ENCODE results near the gene FCRL6.

The FCRL6 gene

DNA sequence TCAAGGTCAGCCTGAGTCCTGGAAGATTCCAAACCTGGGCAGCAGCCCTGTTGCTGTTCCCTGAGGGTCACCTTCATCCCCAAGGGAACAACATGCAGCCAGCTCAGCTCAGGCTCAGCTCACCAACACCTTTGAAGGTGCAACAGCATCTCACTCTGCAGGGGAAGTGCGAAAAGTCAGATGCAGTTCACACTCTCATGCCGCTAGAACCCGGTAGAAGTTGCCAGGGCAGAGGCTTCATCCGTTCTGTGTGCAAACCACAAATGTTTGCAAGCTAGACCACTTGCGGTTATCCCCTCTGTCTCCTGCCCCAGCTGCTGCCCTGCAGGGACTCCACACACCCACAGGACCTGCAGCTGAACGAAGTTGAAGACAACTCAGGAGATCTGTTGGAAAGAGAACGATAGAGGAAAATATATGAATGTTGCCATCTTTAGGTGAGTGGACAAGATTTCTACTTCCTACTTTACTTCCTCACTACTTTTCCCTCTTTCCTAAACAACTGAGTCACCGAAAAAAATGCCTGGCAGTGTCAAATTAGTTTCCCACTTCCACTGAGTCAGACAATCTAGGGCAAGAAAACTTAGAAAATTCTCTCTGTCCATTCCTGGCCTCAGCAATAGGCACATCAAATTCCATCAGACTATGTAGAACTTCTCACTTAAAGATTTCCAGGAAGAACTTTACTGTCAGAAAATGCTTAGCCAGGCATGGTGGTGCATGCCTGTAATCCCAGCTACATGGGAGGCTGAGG, 1.8 kb upstream of the FCRL6 start:
- Histone ChIP-seq H3K27ac (ENCODE audit: low read depth, low read length) (no peak overlapping the region), H3K9ac (ENCODE audit: low read depth, low read length) (no peak overlapping the region), H3K4me3 (ENCODE audit: low read length) (no peak overlapping the region), H3K27me3 (ENCODE audit: insufficient read depth, low read length) (0 out of 2 replicates have a peak, but pooled peaks cover 3% of the 10 kb centered on the region), H3K9me3 (ENCODE audit: insufficient read depth, low read depth, low read length) (no peaks in the 10 kb centered on the region), H3K4me1 (ENCODE audit: insufficient read depth, low read length) (no peaks in the 10 kb centered on the region), H3K36me3 (ENCODE audit: insufficient read depth, low read length) (no peaks in the 10 kb centered on the region)
- WGBS = 93% methylated on average over 6 of the region's 8 CpGs

DNA sequence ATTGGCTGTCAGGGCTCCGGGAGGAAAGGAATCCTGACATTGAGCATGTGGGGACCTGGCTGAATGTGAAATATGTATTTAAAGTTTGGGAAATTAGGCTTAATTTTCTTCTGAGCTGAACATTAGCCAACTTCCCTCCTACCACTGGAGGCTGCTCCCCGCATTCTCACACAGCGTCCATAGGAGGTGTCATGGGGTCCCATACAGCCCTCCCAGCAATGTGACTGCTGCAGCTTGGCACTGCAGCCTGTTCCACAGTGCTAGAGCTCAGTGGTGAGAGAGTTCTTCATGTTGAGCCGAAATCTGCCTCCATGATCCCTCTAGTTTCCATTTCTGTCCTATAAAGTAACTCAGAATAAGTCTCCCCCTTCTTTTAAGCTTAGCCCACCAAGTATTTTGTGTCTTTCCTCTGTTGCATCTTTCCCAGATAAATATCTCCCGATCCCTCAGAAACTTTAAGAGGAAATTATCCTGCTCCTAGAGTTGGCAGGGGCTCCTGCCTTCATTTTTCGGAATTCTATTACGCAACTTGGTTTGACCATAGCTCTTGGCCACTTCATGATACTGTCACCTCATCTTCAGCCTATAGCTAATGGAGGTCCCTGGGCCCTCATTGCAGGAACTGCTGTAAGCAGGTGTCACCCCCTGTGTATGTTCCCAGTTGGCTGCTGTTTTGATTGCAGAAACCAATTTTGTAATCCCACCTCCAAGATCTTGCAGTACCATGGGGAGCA, 2.0 kb downstream of the FCRL6 start:
- WGBS = 81% methylated on average over 7 of the region's 7 CpGs
- H3K27me3 ChIP-seq (ENCODE audit: insufficient read depth, low read length) = no peaks in the 10 kb centered on the region

DNA sequence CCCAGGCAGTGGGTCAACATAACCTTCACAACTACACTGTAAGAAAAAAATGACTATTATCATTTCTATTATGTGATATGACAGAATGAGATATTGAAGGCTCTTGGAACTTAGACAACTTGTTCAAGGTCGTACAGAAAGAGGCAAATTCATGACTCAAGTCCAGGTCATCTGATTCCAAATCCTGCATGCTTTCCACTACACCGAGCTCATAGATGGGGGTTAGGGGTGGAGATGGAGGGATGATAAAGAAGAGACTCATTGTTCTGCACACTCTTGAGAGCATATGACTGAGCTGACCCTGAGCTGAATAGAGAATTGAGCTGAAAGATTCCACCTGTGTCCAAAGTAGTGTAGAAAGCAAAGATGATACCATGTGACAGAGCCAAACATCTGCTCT, 2.8 kb downstream of the FCRL6 start:
- WGBS = 92% methylated on average over 2 of the region's 2 CpGs
- Histone ChIP-seq H3K4me1 (ENCODE audit: insufficient read depth, low read length) (no peaks in the 10 kb centered on the region), H3K27ac (ENCODE audit: low read depth, low read length) (no peak overlapping the region), H3K36me3 (ENCODE audit: insufficient read depth, low read length) (no peaks in the 10 kb centered on the region), H3K9me3 (ENCODE audit: insufficient read depth, low read depth, low read length) (no peaks in the 10 kb centered on the region), H3K4me3 (ENCODE audit: low read length) (no peak overlapping the region), H3K27me3 (ENCODE audit: insufficient read depth, low read length) (no peaks in the 10 kb centered on the region), H3K9ac (ENCODE audit: low read depth, low read length) (no peak overlapping the region)

More for the DNA sequence above, 2.0 kb downstream of the FCRL6 start:
- no peak overlapping the region for H3K9ac ChIP-seq (ENCODE audit: low read depth, low read length)
- H3K9me3 ChIP-seq (ENCODE audit: insufficient read depth, low read depth, low read length) = no peaks in the 10 kb centered on the region
- H3K27ac ChIP-seq (ENCODE audit: low read depth, low read length) = no peak overlapping the region
- no peaks in the 10 kb centered on the region for H3K36me3 ChIP-seq (ENCODE audit: insufficient read depth, low read length)
- no peaks in the 10 kb centered on the region for H3K4me1 ChIP-seq (ENCODE audit: insufficient read depth, low read length)
- no peak overlapping the region for H3K4me3 ChIP-seq (ENCODE audit: low read length)

DNA sequence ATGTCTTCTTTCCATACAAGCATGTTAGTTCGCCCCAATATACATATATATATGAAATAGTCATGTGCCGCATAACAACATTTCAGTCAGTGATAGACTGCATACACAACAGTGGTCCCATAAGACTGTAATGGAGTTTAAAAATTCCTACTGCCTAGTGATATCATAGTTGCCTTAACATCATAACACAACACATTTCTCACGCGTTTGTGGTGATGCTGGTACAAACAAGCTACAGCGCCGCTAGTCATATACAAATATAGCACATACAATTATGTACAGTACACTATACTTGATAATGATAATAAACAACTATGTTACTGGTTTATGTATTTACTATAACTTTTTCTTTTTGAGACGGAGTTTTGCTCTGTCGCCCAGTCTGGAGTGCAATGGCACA, 13.8 kb downstream of the FCRL6 start:
- no peaks in the 10 kb centered on the region for H3K9me3 ChIP-seq (ENCODE audit: insufficient read depth, low read depth, low read length)
- WGBS = 87% methylated on average over 5 of the region's 8 CpGs
- no peak overlapping the region for H3K4me3 ChIP-seq (ENCODE audit: low read length)
- H3K27ac ChIP-seq (ENCODE audit: low read depth, low read length) = no peak overlapping the region
- H3K4me1 ChIP-seq (ENCODE audit: insufficient read depth, low read length) = no peaks in the 10 kb centered on the region
- no peak overlapping the region for H3K9ac ChIP-seq (ENCODE audit: low read depth, low read length)
- no peaks in the 10 kb centered on the region for H3K36me3 ChIP-seq (ENCODE audit: insufficient read depth, low read length)
- H3K27me3 ChIP-seq (ENCODE audit: insufficient read depth, low read length) = no peaks in the 10 kb centered on the region

DNA sequence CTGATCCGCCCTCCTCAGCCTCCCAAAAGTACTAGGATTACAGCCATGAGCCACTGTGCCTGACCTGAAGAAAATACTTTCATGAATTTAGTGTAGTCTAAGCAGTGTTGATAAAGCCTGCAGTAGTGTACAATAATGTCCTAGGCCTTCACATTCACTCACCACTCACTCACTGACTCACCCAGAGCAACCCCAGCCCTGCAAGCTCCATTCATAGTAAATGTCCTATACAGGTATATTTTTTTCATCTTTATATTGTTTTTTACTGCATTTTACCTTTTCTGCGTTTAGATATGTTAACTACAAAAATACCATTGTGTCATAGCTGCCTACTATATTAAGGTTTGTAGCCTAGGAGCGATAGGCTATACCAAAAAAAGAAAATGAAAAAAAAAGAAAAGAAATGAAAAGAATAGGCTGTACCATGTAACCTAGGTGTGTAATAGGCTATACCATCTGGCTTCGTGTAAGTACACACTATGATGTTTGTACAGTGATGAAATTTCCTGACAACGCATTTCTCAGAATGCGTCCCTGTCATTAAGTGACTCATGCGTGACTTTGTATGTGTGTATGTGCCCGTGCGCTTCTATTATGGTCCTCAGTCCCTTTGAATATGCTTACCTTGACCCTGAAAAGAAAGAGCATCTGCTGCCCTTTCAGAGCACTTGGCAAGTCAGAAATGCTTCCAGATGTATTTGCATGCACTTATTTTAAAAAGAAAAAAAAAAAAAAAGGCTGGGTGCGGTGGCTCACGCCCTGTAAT, 15.3 kb downstream of the FCRL6 start:
- no peak overlapping the region for H3K4me3 ChIP-seq (ENCODE audit: low read length)
- 95% methylated on average over 10 of the region's 11 CpGs for WGBS
- no peaks in the 10 kb centered on the region for H3K4me1 ChIP-seq (ENCODE audit: insufficient read depth, low read length)
- H3K27ac ChIP-seq (ENCODE audit: low read depth, low read length) = no peak overlapping the region
- H3K27me3 ChIP-seq (ENCODE audit: insufficient read depth, low read length) = no peaks in the 10 kb centered on the region
- H3K36me3 ChIP-seq (ENCODE audit: insufficient read depth, low read length) = no peaks in the 10 kb centered on the region
- H3K9ac ChIP-seq (ENCODE audit: low read depth, low read length) = no peak overlapping the region
- H3K9me3 ChIP-seq (ENCODE audit: insufficient read depth, low read depth, low read length) = no peaks in the 10 kb centered on the region

DNA sequence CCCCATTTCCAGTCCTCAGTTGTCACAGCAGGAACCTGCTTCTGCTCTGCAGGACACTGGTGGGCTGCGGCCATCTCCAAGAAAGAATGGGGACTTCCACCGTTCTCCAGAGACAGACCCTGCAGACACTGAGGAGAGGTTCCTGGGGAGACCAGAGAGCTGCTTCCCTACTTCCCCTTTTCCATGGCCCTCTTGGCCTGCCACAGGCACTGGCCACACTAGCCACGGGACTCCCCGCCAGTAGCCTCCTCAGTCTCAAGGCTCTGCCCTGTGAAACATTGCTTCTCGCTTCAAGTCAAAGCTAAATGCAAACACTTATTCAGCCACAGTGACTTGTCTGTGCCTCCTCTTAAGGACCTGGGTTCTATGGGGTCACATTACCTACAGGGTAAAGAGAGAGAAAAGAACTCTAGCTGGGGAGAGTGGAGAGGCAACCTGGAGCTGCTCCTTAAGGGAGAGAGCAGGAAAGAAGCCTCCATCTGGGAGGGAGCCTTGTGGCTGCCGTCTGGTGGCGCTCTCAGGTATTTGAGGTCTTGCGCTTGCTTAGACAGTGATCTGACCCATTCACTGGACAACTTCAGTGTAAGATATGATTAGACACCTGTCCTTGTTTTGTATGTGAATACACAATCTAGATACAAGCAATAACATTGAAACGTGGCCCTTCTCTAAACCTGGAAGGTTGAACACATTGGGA, 19.2 kb downstream of the FCRL6 start:
- 92% methylated on average over 9 of the region's 9 CpGs for WGBS
- Histone ChIP-seq H3K9me3 (ENCODE audit: insufficient read depth, low read depth, low read length) (no peaks in the 10 kb centered on the region), H3K9ac (ENCODE audit: low read depth, low read length) (no peak overlapping the region), H3K4me3 (ENCODE audit: low read length) (no peak overlapping the region), H3K4me1 (ENCODE audit: insufficient read depth, low read length) (peaks cover 7% of the 10 kb centered on the region; the same call in 1 of the 2 replicates), H3K27me3 (ENCODE audit: insufficient read depth, low read length) (no peaks in the 10 kb centered on the region), H3K36me3 (ENCODE audit: insufficient read depth, low read length) (no peaks in the 10 kb centered on the region), H3K27ac (ENCODE audit: low read depth, low read length) (no peak overlapping the region)

DNA sequence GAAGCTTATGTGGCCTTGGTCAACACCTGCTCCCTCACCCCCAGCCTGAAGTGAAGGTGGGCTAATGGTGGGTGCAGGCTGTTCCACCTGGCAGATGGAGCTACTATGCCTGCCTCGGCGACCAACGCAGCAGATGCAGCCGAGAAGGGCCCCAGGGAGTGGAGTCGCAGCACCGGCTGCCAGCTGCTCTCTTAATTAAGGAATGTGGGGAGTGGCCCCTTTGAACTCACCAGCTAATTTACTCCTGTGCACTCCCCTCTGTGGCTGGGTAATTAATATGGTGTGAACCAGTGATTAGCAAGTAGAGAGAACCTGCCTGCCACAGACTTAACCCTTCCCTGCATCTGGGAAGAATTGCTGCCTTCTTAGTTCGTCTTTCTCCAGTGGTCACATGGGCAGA, 21.2 kb downstream of the FCRL6 start:
- Histone ChIP-seq H3K4me1 (ENCODE audit: insufficient read depth, low read length) (peaks cover 7% of the 10 kb centered on the region; the same call in 1 of the 2 replicates), H3K9ac (ENCODE audit: low read depth, low read length) (no peak overlapping the region), H3K36me3 (ENCODE audit: insufficient read depth, low read length) (no peaks in the 10 kb centered on the region), H3K9me3 (ENCODE audit: insufficient read depth, low read depth, low read length) (no peaks in the 10 kb centered on the region), H3K27ac (ENCODE audit: low read depth, low read length) (no peak overlapping the region), H3K27me3 (ENCODE audit: insufficient read depth, low read length) (no peaks in the 10 kb centered on the region), H3K4me3 (ENCODE audit: low read length) (no peak overlapping the region)
- WGBS = 40% methylated on average over 7 of the region's 7 CpGs

DNA sequence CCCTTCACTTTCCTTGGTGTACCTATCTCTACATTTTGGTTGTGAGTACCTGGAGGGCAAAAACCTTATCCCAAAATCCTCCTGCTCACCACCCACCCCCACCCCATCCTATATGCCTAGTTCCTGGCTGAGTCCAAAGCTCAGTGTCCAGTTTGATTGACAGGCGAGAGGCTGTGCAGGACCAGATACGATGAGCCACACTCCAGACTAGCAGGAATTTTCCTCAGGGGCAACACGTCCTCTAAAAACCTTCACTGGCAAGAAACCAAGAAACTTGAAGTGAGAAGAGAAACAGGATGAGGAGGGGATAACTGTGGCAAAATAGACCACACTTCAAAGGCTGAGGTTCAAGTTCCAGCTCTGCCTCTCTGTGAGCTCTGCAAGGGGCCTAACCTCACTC, 23.4 kb downstream of the FCRL6 start:
- H3K36me3 ChIP-seq (ENCODE audit: insufficient read depth, low read length) = no peaks in the 10 kb centered on the region
- H3K4me3 ChIP-seq (ENCODE audit: low read length) = no peak overlapping the region
- peaks cover 7% of the 10 kb centered on the region; the same call in 1 of the 2 replicates for H3K4me1 ChIP-seq (ENCODE audit: insufficient read depth, low read length)
- WGBS = 87% methylated on average over 3 of the region's 3 CpGs
- H3K9ac ChIP-seq (ENCODE audit: low read depth, low read length) = no peak overlapping the region
- peaks cover 7% of the 10 kb centered on the region; the same call in 1 of the 2 replicates for H3K27me3 ChIP-seq (ENCODE audit: insufficient read depth, low read length)
- H3K27ac ChIP-seq (ENCODE audit: low read depth, low read length) = no peak overlapping the region
- H3K9me3 ChIP-seq (ENCODE audit: insufficient read depth, low read depth, low read length) = no peaks in the 10 kb centered on the region

DNA sequence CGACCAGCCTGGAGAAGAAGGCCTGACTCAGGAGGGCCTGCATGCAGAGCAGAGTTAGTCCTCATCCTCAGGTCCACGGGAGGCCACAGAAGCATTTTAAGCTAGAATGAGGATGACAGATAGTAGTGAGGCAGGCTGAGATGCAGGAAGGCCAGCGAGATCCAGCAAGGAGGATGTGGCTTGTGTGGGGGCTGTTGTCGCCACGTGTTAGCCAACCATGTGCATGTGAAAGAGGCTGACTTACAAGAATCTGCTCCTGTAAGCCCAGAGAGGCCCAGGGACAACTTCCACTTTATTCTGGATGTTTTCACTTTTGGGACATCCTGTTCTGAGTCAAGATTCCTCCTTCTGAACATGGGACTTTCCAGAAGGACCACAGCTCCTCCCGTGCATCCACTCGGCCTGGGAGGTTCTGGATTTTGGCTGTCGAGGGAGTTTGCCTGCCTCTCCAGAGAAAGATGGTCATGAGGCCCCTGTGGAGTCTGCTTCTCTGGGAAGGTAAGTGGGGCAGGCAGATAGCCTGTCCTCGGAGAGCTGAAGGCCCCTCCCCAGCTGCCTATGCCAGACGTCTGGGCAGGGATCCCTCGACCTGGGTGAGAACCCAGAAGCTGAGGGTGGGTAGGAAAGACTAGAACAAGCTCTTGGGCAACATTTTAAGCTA, 24.4 kb downstream of the FCRL6 start, which contains the start of gene SLAMF8:
TSS of gene SLAMF8 (plus strand) at position 433 of the 661 bp plus-strand sequence. CDS start at position 459, 26 bp downstream.
- no peaks in the 10 kb centered on the region for H3K9me3 ChIP-seq (ENCODE audit: insufficient read depth, low read depth, low read length)
- H3K27ac ChIP-seq (ENCODE audit: low read depth, low read length) = no peak within 1 kb of the TSS
- H3K27me3 ChIP-seq (ENCODE audit: insufficient read depth, low read length) = peaks cover 12% of the 10 kb centered on the region; the same call in 1 of the 2 replicates
- no peak within 1 kb of the TSS for H3K4me3 ChIP-seq (ENCODE audit: low read length)
- no peak within 1 kb of the TSS for H3K9ac ChIP-seq (ENCODE audit: low read depth, low read length)
- WGBS = 88% methylated on average over 11 of the region's 11 CpGs
- H3K4me1 ChIP-seq (ENCODE audit: insufficient read depth, low read length) = peaks cover 9% of the 10 kb centered on the region; the same call in 1 of the 2 replicates
- no peaks in the 10 kb centered on the region for H3K36me3 ChIP-seq (ENCODE audit: insufficient read depth, low read length)

DNA sequence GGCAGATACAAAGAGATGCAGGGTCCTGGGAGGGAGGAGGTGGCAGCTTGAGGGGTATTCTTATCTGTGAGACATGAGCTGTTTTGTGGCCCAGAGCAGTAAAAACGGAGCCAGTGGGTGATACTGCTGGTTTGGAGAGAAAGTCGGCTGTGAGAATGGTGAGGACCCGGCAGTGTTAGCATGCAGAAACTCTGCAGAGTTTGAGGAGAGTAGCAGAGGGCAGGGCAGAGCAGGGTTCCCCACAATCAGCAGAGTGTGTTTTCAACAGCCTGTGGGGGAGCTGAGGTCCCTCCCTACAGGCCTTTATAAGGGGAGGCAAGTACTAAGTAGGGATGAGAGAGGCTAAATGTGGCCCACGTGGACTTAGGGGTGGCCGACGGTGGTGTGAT, 24.9 kb downstream of the FCRL6 start:
- Histone ChIP-seq H3K4me3 (ENCODE audit: low read length) (no peak overlapping the region), H3K9ac (ENCODE audit: low read depth, low read length) (no peak overlapping the region), H3K27ac (ENCODE audit: low read depth, low read length) (no peak overlapping the region), H3K9me3 (ENCODE audit: insufficient read depth, low read depth, low read length) (no peaks in the 10 kb centered on the region), H3K4me1 (ENCODE audit: insufficient read depth, low read length) (peaks cover 14% of the 10 kb centered on the region; the same call in 1 of the 2 replicates), H3K27me3 (ENCODE audit: insufficient read depth, low read length) (peaks cover 12% of the 10 kb centered on the region; the same call in 1 of the 2 replicates), H3K36me3 (ENCODE audit: insufficient read depth, low read length) (no peaks in the 10 kb centered on the region)
- 89% methylated on average over 6 of the region's 6 CpGs for WGBS
